ENCODE data around the gene FANCC. TPM values are rescaled to one million over a fixed set of nuclear protein-coding genes. Genes with fewer than 3 reads are reported as not detected.

Gene FANCC
- total RNA-seq, 4 donors from 2014 or later = 3.4 to 12.2 (median 5.6) TPM

DNA sequence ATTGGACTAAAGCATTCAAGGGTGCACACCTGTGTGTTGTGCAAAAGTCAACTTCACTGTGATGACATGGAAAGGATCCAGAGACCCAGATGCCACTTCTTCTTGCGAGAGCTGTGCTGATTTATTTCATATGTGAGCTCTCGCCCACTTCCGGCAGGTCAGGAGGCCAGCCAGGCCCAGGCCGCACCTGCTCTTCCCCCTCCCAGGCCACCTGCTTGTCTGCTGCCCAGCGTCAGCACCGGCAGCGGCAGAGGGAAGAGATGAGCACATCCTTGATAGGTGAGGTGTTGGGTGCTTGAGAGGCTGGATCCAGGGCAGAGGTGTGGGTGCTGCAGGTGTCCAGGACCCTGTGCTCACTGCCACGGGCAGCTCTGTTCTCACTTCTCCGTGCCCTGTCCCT lies 242.9 kb downstream of the FANCC start:
- TF ChIP-seq, protein P1, sequence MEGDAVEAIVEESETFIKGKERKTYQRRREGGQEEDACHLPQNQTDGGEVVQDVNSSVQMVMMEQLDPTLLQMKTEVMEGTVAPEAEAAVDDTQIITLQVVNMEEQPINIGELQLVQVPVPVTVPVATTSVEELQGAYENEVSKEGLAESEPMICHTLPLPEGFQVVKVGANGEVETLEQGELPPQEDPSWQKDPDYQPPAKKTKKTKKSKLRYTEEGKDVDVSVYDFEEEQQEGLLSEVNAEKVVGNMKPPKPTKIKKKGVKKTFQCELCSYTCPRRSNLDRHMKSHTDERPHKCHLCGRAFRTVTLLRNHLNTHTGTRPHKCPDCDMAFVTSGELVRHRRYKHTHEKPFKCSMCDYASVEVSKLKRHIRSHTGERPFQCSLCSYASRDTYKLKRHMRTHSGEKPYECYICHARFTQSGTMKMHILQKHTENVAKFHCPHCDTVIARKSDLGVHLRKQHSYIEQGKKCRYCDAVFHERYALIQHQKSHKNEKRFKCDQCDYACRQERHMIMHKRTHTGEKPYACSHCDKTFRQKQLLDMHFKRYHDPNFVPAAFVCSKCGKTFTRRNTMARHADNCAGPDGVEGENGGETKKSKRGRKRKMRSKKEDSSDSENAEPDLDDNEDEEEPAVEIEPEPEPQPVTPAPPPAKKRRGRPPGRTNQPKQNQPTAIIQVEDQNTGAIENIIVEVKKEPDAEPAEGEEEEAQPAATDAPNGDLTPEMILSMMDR (IDR thresholded peaks at IDR 0.05; ENCODE audit: low read depth) = no peak

DNA sequence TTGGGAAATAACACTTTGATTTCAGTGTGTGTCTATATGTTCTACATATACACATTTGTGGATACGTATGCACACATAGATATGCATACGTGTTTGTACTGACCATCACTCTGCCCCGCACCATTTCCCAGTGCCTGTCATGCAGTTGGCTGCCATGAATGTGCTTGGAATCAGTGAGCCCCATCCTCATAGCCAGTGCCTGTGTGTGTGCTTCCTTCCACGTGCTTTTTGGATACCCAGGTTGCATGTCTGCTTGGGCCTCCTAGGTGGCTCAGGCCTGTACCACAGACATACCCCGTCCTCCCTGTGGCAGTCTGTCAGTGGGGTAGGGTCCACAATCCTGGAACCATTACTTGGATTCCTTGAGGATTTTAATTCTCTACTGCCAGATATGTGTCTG lies 243.6 kb downstream of the FANCC start:
- TF ChIP-seq, protein P1 (IDR thresholded peaks at IDR 0.05; ENCODE audit: low read depth) = no peak

DNA sequence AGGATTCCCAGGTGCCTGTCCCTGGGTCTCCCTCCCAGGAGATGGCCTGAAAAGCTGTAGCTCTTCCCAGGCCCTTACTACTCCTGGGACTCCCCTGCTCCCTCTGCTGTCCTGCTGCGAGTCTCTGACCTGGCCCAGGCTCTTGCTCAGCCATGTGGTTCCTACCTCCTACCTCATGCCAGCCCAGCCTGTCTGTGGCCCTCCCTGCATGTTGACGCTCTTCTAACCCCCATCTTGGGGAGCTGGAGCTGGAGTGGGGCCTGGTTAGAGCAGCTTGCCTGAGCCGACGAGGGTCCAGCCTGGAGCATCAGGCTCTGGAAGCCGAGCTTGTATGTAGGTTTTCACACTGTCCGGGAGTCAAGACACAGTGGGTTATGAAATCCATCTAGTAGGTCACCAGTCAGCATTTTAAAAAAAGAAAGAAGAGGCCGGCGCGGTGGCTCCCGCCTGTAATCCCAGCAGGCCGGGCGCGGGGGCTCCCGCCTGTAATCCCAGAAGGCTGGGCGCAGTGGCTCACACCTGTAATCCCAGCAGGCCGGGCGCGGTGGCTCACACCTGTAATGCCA lies 244.4 kb downstream of the FANCC start:
- TF ChIP-seq, protein P1 (IDR thresholded peaks at IDR 0.05; ENCODE audit: low read depth) = no peak

DNA sequence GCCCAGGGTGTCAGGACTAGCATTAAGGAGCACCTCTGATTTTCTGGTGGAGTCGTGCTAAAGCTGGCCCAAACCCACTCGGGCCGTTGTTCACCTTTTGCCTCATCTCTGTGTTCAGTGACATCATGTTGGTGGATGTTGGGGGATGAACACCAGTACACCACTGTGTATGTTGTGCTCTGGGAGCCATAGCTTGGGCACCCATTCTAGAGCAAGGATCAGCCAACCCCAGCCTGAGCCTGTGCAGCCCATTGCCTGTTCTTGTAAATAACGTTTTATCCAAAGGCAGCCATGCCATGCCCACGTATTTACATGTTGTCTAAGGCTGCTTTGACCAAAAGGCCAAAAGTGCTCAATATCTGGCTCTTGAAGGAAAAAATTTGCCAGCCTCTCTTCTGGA lies 245.6 kb downstream of the FANCC start:
- TF ChIP-seq, protein P1 (IDR thresholded peaks at IDR 0.05; ENCODE audit: low read depth) = no peak

DNA sequence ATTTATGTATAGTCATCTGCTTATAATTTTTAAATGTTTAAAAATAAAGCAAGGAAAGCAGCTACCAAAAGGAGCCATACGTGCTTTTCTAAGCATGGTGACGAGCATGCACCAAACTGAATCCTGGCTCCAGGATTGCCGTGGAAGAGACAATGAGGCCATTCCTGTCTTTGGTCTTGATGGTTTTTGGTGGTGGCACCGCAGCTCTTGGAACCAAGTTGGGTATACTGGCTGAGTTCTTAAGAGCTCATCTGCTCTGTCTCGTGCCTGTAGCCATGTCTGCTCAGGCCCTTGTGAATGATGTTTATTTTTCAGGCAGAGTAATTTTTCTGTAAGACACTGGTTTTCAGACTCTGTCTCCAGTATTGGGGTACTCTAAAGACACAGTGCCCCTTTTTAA lies 246.1 kb downstream of the FANCC start:
- TF ChIP-seq, protein P1 (IDR thresholded peaks at IDR 0.05; ENCODE audit: low read depth) = no peak

DNA sequence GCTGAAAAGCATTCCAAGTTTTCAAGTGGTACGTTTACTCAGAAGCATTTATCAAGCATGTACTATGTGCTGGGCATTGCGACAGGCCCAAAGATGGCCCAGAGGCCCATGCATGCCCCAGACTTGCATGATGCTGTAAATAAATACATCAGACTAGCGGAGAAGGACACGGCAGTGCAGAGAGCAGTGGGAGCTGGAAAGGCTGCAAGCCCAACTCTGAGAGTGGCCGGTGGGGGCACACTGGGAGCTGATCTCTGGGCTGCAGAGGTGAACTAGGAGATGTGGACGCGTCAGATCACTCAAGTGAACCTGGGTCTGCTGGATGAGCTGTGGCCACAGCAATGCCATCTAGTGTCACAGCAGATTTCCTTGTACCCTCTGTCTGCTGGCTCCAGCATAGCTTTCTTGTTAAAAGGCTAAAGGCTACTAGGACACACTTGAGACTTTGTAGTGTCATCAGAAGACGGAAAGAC lies 246.9 kb downstream of the FANCC start:
- TF ChIP-seq, protein P1 (IDR thresholded peaks at IDR 0.05; ENCODE audit: low read depth) = no peak

DNA sequence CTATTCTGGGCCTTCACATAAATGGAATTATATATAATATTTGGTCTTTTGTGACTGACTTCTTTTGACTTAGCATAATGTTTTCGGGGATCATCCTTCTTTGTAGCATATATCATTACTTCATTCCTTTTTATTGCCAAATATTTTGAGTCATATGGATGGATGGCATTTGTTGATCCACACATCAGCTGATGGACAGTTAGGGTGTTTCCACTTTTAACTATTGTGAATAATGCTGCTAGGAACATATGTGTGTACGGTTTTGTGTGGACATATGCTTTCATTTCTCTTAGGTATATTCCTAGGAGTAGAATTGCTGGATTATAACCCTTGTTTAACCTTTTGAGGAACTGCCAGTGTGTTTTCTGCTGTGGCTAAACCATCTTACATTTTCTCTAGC lies 249.6 kb downstream of the FANCC start:
- TF ChIP-seq, protein P1 (IDR thresholded peaks at IDR 0.05; ENCODE audit: low read depth) = no peak

Data from subcutaneous adipose tissue (tissue), 4 donors.